Measurements from ENCODE around the gene RNF212B.

RNF212B gene

DNA sequence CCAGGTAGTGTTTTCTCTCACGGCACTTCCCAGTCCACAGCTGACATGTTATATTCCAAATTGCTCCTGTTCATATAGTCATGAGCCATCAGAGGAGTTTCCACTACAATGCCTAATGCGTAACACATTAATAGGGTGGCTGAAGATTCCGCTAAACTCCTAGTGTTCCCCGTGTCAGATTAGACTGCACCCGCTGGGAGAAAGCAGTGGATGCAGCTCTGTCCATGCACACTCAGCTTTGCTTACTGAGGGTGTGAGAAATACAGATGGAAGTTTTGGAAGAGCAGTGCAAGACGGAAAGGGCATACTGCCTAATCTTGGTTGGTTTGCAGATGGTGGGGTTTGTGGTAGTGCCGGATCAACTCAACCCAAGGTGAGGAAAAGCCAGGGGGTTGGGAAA, 59.4 kb downstream of the RNF212B start:
- no peak for DNase-seq (ENCODE audit: low read depth)

DNA sequence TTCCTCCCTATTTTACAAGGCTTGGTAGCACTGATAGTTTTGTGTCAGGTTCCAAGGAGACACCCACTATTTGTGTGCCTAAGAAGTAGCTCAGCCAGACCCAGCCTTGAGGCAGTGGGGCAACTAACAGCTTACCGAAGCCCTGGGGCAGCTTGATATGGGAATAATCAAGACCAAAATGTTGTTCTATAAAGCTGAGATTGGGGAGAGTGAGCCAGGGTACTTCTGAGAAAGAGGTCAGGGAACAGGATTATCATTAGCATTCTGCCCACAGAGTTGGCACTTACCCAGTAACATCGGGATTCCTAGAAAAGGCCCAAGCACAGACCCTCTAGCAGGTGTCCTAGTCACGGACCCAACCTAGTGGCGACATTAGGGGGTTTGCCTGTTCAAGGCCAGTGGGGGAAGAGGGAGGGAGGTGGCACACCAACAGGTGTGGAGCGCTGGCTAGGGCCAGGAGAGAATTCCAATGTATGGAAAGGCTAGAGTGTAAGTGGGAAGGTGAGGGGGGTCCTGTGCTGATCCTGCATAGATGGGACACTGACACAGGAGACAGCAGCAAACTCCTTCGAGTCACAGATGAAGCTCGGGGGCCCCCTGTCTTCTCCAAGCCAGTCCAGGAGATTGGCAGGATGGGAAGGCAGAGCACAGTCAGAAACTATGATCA, 60.0 kb downstream of the RNF212B start:
- no peak for DNase-seq (ENCODE audit: low read depth)

DNA sequence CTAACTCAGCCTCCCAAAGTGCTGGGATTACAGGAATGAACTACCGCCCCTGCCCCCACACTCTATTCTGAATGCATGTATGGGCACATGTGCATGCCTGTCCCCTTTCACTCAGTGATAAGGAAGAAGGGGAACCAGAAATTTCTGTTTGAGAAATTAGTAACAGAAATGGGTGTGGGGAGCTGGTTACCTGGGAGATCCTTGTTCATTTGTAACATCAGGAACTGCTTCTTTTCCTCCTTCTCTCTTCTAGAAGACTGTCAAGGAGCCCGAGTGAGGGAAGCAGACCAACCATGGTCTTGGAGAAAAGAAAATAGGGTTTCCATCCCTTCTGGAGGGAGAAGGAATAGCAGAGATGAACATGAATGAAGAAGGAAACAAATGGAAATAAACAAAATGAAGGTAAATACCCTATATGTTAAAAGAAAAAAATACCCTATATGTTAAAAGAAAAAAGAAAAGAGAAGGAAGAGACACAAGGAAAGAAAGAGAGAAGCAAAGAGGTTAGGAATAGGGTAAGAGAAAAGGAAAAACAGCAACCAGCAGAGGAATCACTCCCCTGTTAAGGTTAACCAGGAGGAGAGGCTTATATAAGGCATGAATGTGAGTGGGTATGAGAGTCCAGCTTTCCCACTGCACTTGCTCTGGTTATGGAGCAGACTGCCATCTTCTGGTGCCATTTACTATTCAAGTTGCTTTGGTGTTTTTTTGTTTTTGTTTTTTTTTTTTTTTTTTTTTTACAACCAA, 61.6 kb downstream of the RNF212B start:
- DNase-seq (ENCODE audit: low read depth), result no peak

DNA sequence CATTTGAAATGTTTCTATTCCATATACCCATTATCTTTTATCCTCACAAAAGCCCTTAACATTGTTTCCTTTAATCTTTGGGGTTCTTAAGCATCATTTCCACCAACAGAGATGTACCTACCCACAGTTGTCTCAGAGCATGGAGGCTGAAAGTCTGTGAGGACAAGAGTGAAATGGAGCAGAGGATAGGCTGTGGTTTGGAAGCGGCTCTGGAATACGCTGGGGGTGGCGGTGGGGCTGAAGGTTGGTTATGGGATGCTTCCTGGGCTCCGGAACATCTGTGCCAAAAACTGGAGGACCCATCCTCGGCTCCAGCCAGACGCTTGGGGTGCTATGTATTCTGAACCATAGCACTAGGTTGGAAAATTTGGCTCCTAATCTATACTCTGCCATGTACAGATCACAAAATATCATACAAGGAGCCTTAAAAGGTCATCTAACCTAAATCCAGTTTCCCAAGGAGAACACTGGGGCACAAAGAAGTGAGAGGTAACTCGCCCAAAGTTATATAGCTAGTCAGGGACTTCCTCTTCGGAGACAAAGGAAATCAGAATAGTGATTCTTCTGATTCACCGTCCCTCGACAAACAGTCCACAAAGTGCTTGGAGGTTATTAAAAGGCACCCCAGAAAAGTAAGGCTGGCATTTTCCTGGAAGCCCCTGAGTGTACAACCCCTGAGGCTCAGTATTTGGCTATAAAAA, 62.4 kb downstream of the RNF212B start:
- DNase-seq (ENCODE audit: low read depth), result no peak

DNA sequence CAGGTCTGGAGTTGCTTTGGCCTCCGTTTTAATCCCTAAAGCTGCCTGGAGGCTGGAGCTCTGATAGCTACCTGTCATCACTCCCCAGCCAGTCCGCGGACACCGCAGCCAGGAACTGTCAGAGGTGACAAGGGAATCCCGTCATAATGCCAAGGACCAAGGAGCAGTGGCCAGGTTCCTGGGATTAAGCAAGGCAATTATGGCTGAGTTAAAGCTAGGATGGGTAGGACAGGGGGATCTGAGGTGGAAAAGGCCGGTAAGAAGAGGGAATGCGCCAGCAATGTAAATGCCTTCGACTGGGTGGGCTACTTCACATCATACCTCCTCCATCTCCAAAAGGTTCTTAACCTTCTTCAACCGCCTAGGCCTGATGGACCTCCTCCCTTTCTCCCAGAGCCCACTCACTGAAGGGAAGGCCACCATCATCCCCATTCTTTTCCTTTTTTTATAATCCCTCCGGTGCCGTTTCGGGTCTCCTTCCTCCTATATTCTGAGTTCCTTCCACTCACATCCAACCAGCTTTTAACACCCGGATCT, 63.0 kb downstream of the RNF212B start:
- no peak for DNase-seq (ENCODE audit: low read depth)

DNA sequence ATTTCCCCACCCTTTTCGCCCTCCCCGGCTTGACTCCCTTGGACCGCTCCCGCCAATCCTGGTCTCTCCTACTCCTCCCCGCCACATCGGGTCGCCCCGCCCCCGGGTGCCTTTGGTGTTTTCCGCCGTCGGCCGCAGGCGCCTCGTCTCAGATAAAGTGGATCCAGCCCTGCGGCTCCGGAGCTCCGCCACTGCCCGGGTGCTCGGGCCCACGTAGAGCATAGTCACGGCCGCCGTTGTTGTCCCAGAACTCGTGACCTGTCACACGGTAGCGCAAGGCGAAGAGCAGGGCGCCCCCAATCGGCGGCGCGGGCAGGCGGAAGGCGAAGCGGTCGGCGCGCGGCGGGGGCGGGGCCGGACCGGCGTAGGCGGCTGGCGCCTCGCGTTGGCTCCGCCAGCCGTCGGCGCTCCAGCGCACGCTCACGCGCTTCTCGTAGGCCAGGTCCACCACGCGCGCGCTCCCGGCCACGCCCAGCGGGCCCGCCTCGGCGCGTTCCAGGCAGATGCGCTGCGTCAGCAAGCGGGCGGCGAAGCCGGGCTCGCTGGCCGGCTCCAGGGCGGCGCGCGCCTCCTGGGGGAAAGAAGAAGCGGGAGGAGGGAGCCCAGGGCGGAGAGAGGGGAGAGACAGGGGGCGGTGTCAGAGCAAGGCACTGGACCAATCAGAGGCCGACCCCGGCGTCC, 63.7 kb downstream of the RNF212B start:
- peak; percentile 97 for DNase-seq (ENCODE audit: low read depth)

DNA sequence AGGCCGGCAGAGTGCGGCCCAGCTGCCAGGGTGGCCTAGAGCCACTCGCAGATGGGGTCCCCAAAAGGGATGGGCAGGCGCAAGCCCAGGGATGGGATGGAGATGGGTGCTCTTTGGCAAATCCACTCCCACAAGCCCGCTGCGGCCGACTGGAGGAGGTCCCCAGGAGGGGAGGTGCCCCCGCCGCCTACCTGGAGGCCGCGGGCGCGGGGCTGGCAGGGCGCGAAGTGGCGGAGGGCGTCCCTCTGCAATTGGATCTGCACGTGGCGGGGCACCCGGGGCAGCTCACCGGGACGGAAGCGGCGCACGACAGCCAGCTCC, 64.2 kb downstream of the RNF212B start:
- no peak for DNase-seq (ENCODE audit: low read depth)

DNA sequence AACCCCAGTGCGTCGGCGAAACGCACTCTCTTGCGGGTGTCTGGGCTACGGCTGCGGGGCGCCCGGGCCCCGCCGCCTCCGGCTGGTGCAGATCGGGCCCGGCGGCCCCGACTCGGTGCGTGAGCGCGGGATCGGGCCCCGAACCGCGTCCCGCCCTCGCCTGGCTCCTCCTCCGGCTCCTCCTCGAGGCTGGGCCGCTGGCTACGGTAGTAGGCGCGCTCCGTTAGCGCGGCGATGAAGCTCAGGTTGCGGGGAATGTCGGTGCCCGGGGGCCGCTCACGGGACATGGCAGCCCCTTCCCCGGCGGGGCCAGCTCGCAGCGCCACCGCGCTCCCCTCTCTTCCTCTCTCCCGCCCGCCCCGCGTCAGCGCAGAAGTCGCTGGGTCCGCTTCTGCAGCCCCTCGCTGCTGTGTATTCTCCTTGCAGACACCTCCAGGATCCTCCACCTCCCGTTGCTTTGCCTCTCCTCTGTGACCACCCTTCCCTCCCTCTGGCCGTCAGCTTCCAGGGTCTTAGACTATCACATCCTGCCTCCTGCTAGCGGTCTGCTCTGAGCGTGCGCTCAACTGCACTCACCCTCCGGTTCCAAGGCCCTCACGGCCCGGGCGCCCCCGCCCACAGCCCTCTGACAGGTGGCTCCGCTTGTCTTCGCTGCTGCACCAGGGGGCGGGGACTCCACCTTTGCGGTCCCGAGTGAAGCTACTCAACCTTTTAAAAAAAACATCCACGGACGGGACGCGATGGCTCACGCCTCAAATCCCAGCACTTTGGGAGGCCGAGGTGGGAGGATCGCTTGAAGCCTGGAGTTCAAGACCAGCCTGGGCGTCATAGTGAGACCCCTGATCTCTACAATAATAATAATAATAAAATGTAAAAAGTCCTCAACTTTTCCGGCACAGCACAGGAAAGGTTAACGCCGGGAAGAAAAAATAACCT, 64.8 kb downstream of the RNF212B start, which contains the start of gene PPP1R3E:
PPP1R3E (minus strand) TSS at position 570 of the 936 bp plus-strand sequence; CDS start at position 287, 283 bp downstream.
- DNase-seq (ENCODE audit: low read depth), result peak; percentile 80

DNA sequence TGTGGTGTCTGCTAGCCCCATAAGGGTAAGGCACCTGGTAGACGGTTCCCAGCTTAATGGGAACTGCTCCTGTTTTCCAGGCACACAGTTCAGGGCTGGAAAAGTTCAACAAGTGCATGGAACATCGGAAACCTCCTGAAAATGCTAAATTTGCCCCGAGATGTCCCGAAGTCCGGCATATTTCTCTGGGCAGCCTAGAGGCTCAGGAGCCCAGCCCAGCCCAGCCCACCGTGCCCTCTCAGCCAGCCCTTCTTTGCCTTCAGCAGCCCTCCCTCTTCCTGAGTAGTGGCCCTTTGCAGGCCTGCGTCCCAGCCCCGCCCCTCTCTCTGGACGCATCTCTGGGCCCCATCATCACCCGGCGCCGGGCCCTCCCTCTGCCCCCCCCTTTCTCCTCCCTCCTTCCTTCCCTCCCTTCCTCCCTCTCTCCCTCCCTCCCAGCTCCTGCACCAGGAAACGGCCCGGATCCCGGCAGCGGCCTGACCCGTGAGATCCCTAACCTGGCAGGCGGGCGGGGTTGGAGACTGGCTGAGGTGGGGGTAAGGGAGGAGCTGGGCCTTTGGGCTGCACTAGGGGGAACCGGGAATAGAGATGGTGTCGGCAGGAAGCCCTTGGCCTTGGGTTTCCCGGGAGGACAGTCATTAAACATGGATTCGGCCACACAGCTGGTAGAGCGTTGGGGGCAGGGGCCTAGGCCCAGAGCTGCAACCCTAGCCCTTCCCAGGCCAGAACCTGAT, 68.8 kb downstream of the RNF212B start, which contains the start of gene BCL2L2:
BCL2L2 (plus strand) TSS at position 422 of the 734 bp plus-strand sequence. CDS start 935 bp downstream, outside the sequence.
- DNase-seq (ENCODE audit: low read depth), result no peak

DNA sequence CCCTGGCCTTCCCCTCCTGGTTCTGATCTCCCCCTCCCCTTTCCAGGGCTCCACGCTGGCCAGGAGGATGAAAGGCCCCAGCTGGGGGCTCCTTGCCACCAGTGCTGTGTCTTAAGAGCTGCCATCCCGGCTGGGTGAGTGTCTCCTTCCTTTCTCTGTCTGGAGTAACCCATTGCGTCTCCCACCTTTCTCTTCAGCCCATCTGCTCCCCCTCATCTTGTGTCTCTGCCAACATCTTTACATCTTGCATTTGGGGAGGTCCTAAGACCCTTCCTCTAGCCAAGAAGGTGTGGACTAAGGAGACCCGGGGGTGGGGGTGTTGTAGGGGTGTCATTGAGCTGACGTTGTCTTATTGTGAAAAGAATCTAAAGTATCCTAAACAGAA, 69.4 kb downstream of the RNF212B start:
- DNase-seq (ENCODE audit: low read depth), result no peak

DNA sequence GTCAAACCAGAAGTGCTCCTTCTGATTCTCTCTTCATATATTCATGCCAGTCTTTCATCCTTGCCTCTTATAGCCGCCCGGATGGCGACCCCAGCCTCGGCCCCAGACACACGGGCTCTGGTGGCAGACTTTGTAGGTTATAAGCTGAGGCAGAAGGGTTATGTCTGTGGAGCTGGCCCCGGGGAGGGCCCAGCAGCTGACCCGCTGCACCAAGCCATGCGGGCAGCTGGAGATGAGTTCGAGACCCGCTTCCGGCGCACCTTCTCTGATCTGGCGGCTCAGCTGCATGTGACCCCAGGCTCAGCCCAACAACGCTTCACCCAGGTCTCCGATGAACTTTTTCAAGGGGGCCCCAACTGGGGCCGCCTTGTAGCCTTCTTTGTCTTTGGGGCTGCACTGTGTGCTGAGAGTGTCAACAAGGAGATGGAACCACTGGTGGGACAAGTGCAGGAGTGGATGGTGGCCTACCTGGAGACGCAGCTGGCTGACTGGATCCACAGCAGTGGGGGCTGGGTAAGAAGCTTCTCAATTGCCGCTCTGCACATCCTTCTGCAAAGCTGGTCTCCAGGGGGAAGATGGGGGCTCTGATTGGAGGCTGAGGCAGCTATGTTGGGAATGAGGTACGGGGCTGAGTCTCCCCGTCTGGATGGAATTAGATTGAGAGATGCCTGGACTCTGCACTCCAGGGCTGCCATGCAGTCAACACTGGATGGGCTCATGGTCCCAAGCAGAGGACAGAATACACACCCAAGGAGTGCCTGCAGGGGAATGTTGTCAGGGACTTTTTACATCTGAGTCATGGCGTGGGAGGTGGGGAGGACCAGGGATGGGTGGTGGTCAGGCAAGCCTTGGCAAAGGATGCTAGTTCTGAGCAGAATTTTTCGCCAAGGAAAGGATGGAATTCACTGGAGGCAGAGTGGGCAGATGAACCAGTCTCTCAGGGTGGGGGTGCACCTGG, 70.2 kb downstream of the RNF212B start:
- no peak for DNase-seq (ENCODE audit: low read depth)

DNA sequence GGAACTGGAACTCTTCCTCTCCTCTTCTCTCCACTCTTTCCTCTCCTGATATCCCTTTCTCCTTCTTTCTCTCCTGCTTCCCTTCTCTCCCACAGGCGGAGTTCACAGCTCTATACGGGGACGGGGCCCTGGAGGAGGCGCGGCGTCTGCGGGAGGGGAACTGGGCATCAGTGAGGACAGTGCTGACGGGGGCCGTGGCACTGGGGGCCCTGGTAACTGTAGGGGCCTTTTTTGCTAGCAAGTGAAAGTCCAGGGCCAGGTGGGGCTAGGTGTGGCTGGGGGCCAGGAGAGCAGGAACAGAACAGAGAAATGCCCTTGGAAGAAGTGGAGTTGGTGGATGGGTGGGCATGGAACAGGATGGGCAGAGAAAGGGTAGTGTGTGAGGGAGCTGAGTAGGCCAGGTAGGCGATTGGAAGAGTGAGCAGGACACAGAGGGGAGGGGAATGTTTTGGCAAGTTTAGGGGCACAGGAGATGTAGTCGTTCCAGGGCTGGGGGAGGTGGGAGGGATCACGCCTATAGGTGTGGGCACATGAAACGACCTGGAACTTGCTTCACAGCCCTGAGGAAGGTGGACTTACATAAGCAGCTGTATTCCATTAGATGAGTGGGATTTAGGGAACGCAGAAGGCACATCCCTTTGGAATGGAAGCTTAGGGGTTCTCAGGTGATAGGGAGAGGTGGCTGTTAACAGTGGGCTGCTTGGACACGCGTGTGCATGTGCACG, 71.1 kb downstream of the RNF212B start:
- no peak for DNase-seq (ENCODE audit: low read depth)

DNA sequence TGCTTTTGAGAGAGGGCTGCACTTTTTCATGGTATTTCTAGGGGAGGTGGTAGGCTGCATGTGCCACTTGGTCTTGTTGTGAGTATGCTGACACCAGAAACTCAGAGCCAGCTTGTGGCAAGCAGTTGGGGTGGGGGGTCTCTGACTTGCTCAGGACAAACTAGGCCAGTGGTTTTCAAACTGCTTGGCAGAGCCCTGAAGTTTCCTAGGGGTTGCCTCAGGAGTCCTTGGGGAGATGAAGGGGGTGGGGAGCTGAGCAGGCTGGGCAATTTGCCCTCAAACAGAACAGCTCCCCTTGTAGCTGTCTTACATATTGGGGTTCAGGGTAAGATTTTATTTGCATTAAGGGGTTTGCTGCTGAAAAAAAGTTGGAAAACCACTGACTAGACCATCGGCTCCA, 72.8 kb downstream of the RNF212B start:
- no peak for DNase-seq (ENCODE audit: low read depth)

DNA sequence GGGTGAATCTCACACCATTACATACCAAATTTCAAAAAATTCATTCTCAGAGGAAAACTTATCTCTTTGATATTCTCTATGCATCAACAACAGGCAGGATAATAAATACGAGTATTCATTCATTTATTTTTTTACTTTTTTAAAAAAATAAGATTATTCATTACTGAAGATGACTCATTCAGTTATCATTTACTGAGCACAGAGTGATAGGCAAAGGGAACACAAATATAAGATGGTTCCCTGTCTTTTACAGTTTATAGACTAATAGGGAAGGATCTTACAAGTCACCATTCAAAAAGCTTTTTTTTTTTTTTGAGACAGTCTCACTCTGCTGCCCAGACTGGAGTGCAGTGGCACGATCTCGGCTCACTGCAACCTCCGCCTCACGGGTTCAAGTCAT, 78.6 kb downstream of the RNF212B start:
- no peak for DNase-seq (ENCODE audit: low read depth)

DNA sequence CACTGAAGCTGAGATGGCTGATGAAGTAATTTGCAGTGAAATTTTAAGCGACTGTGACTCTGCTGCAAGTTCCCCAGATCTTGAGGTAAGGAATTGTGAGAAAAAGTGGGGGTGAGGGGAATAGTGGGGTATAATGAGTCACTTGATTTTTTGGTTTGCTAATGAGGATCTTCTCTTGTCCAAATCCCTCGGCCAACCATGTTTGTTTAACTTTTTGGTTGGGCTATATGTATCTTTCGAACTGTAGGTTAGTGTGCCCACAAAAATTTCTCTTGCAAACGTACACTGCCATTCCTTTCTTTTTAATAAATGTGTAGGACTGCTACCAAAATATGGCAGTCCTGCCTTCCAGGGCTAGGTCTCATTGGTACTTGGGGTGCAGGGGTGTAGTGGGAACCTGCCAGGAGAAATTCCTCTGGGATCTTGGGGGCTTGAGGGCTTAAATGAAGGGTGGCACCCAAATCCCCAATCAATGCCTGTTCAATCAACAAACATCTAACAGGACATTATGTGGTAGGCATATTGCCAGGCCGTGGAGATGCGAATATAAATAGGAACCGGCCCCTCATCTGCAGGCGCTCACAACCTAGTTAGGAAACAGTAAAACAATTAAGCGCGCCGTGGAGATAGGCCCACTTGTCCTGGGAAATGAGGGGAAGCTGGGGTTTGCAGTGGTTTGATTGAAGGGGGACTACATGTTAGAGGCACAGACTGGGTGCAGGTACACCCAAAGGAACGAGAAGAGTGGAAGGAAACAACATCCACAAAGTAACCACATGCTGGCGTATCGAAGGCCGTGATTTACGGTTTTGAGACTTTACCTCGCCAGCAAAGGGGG, 82.2 kb downstream of the RNF212B start:
- DNase-seq (ENCODE audit: low read depth), result no peak

DNA sequence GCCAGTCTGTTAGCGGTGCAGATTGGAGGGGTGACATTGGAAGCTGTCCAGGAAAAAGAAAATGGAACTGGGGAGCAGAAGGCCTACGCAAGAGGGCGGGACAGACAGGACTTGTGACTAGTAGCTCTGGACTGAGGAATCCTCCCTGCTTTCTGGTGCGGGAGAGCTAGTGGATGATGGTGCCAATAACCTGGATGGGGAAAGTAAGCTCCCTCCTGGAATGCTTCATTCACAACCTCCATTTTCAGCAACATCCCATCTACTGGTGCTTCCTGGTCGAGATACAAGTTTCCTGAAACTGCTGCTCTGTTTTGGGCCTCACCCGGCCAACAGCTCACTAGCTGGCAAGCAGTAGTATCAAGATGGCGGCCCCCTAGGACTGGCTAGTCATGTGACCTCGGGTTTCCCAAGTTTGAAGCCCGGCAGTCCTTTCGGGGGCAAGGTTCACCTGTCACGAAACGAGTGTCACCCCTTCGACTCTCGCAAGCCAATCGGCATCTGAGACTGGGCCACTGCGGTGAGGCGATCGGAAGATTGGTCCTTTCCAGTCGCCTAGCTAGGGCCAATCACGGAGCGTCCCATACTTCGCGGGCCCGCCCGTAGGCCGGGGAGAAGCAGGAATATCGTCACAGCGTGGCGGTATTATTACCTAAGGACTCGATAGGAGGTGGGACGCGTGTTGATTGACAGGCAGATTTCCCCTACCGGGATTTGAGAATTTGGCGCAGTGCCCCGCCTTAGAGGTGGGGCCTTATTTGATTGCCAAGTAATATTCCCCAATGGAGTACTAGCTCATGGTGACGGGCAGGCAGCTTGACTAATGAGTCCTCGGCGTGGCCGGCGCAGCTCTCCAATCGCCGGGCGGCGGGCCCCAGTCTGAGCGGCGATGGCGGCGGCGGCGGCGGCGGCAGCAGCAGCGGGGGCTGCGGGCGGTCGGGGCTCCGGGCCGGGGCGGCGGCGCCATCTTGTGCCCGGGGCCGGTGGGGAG, 83.1 kb downstream of the RNF212B start, which contains the start of gene PABPN1:
PABPN1 (plus strand) TSS at position 874 of the 988 bp plus-strand sequence; CDS start at position 887, 13 bp downstream.
- peak; percentile 94 for DNase-seq (ENCODE audit: low read depth)
